Measurements from ENCODE around the gene PCSK5.

GRCh38 chr9:76371901-76372300 lies 481.4 kb downstream of the PCSK5 start:
- TF ChIP-seq POLR2A (IDR thresholded peaks at IDR 0.05; ENCODE audit: low read length) (no peak), GATA1 (IDR thresholded peaks at IDR 0.05; ENCODE audit: low read depth, low read length) (no peak)
